ENCODE results near the gene ARTN. TPM values are rescaled to one million over a fixed set of nuclear protein-coding genes. Genes with fewer than 3 reads are reported as not detected.

The ARTN gene
- total and polyA plus RNA-seq, 9 of the 15 experiments (the other 6 are each of a cell fraction or from before 2014, with no cell fraction given) = 0.06 to 0.38 TPM; not detected in 7

- TF ChIP-seq THAP12 (CRISPR knock-in tag; IDR thresholded peaks at IDR 0.05) (peak; percentile 43), VEZF1 (CRISPR knock-in tag; IDR thresholded peaks at IDR 0.05) (peak; percentile 93), ZFP30 (CRISPR knock-in tag; IDR thresholded peaks at IDR 0.05; ENCODE audit: borderline replicate concordance) (no peak), ZSCAN29 (IDR thresholded peaks at IDR 0.05) (no peak), BCOR (IDR thresholded peaks at IDR 0.05) (no peak; the same call in 1 of the 2 replicates), STAG1 (CRISPR knock-in tag; IDR thresholded peaks at IDR 0.05; ENCODE audit: borderline replicate concordance) (peak; percentile 93), HOMEZ (CRISPR knock-in tag; IDR thresholded peaks at IDR 0.05) (no peak), EZH2 (IDR thresholded peaks at IDR 0.05; ENCODE audit: borderline replicate concordance, low read depth, low read length) (no peak), ZNF79 (CRISPR knock-in tag; IDR thresholded peaks at IDR 0.05; ENCODE audit: low read depth) (no peak), XRCC4 (IDR thresholded peaks at IDR 0.05; ENCODE audit: extremely low read depth, insufficient read depth, insufficient read length) (no peak), DNMT1 (IDR thresholded peaks at IDR 0.05) (no peak), CEBPG (CRISPR knock-in tag; IDR thresholded peaks at IDR 0.05) (no peak), CEBPG (tag; conservative IDR thresholded peaks at IDR 0.05 in 1 of 2, IDR thresholded peaks at IDR 0.05 in 1 of 2) (peak; percentile 25 to 83; a peak in 2 of 4 replicates), MEF2A (IDR thresholded peaks at IDR 0.05; ENCODE audit: control insufficient read depth, low read depth, low read length) (no peak), RBM22 (IDR thresholded peaks at IDR 0.05; ENCODE audit: low read depth, low read length, poor library complexity, severe bottlenecking) (no peak), SREBF2 (CRISPR knock-in tag; IDR thresholded peaks at IDR 0.05) (no peak), FOS (IDR thresholded peaks at IDR 0.05; ENCODE audit: extremely low read depth, insufficient read length) (no peak), ESRRB (CRISPR knock-in tag; IDR thresholded peaks at IDR 0.05; ENCODE audit: borderline replicate concordance) (no peak), ZNF57 (CRISPR knock-in tag; IDR thresholded peaks at IDR 0.05) (0 out of 2 replicates have a peak, but pooled peaks have one; percentile 19)
Measured at GRCh38 chr1:43946236-43947060, 12.8 kb downstream of the ARTN start, which contains the start of gene IPO13 (continued).

All from K562 (cell line).